ENCODE measurements around the gene POLA2.

Gene POLA2

DNA sequence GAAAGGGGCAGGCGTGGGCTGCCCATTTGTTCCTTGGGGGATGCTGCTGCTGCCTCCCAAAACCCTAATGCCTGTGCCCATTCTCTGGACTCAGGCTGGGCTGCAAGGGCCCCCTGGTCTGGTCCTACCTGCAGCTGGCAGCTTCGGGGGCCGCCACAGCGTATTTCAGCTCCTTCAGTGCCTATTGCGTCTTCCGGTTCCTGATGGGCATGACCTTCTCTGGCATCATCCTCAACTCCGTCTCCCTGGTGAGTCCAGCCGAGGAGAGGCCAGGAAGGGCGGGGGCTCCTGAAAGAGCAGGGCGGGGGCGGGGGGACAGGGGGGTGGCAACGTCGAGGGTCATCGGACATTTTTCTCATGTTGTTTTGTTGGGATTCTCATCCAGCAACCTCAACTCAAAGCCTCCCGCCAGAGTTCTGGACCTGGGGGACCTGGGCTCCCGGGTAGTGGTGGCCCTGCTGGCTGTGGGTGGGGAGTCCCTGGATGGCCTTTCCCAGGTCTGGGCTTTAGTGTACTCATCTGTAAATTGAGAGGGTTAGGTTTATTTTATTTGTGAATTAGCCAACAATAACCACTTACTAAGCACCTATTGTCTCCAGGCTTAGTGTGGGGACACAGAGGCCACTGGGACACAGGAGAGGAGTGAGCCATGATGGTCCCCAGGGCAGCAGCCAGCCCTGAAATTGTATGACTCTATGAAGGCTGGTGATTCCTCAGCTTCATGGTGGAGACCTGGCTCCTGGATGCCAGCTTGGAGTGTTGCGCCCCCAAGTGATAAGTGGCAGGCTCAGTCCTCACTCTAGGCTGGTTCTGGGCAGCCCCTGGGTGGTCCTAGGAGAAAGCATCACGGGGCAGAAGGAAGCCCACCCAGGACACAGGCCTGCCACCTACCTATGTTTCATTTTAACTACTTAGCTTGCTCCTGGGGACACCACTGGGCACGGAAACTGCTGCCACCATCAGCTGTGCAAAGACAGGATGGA is 44.0 kb upstream of the POLA2 start:
- no peak for DNase-seq (ENCODE audit: extremely low read depth, low read depth)
- TF ChIP-seq, protein P1, sequence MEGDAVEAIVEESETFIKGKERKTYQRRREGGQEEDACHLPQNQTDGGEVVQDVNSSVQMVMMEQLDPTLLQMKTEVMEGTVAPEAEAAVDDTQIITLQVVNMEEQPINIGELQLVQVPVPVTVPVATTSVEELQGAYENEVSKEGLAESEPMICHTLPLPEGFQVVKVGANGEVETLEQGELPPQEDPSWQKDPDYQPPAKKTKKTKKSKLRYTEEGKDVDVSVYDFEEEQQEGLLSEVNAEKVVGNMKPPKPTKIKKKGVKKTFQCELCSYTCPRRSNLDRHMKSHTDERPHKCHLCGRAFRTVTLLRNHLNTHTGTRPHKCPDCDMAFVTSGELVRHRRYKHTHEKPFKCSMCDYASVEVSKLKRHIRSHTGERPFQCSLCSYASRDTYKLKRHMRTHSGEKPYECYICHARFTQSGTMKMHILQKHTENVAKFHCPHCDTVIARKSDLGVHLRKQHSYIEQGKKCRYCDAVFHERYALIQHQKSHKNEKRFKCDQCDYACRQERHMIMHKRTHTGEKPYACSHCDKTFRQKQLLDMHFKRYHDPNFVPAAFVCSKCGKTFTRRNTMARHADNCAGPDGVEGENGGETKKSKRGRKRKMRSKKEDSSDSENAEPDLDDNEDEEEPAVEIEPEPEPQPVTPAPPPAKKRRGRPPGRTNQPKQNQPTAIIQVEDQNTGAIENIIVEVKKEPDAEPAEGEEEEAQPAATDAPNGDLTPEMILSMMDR (IDR thresholded peaks at IDR 0.05; ENCODE audit: low read depth, low read length) = no peak

DNA sequence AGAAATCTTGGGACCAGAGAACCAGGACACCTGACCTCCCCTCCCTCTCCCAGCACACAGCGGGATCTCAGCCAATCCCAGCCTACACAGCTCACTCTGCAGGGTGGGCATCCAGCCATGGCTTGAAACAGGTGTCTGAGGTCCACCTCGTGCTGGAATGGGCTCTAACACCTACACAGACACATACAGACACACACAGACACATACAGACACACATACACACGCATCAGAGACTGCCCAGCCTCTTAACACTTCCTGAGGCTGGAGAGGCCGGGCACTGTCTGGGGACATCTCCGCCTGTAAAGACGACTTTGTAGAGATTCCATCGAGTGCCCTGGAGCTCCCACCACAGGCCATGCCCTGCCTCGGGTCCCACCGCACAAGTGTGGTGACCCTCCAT is 43.3 kb upstream of the POLA2 start:
- TF ChIP-seq, protein P1 (IDR thresholded peaks at IDR 0.05; ENCODE audit: low read depth, low read length) = no peak
- DNase-seq (ENCODE audit: extremely low read depth, low read depth) = no peak

GRCh38 chr11:65219930-65220213 is 41.9 kb upstream of the POLA2 start:
- TF ChIP-seq, protein P1 (IDR thresholded peaks at IDR 0.05; ENCODE audit: low read depth, low read length) = no peak
- DNase-seq (ENCODE audit: extremely low read depth, low read depth) = peak; percentile 32

GRCh38 chr11:65221026-65221425 is 40.7 kb upstream of the POLA2 start:
- no peak for DNase-seq (ENCODE audit: extremely low read depth, low read depth)
- TF ChIP-seq, protein P1 (IDR thresholded peaks at IDR 0.05; ENCODE audit: low read depth, low read length) = no peak

DNA sequence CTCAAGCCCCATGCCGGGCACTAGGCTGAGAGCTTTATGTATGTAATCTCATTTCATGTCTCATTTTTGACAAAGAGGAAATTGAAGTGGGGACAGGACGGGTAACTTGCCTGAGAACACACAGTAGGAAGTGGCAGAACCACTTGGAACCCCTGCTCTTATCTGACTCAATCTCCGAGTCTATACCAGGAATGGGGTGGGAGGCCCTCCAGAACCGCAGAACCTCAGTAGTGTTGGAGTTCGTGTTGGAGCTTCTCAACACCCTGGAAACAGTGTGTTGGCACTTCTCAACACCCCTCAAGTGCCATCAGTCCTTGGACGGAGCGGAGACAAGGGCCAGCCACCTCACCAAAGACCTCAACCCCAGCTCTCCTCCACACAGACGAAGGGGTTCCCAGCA is 38.8 kb upstream of the POLA2 start:
- TF ChIP-seq, protein P1 (IDR thresholded peaks at IDR 0.05; ENCODE audit: low read depth, low read length) = no peak
- no peak for DNase-seq (ENCODE audit: extremely low read depth, low read depth)

DNA sequence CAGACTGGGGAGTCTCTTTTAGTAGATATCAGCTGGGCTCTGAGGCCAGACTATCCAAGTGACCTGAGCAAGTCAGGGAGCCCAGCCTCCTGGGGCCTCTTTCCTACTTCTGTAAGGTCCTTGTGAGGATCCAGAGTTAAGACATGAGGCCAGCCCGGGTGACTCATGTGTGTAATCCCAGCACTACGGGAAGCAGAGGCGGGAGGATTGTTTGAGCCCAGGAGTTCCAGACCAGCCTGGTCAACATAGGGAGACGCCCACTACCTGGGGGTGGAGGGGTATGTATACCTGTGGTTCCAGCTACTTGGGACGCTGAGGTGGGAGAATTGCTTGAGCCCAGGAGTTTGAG is 36.9 kb upstream of the POLA2 start:
- TF ChIP-seq, protein P1 (IDR thresholded peaks at IDR 0.05; ENCODE audit: low read depth, low read length) = no peak
- peak; percentile 12 for DNase-seq (ENCODE audit: extremely low read depth, low read depth)

DNA sequence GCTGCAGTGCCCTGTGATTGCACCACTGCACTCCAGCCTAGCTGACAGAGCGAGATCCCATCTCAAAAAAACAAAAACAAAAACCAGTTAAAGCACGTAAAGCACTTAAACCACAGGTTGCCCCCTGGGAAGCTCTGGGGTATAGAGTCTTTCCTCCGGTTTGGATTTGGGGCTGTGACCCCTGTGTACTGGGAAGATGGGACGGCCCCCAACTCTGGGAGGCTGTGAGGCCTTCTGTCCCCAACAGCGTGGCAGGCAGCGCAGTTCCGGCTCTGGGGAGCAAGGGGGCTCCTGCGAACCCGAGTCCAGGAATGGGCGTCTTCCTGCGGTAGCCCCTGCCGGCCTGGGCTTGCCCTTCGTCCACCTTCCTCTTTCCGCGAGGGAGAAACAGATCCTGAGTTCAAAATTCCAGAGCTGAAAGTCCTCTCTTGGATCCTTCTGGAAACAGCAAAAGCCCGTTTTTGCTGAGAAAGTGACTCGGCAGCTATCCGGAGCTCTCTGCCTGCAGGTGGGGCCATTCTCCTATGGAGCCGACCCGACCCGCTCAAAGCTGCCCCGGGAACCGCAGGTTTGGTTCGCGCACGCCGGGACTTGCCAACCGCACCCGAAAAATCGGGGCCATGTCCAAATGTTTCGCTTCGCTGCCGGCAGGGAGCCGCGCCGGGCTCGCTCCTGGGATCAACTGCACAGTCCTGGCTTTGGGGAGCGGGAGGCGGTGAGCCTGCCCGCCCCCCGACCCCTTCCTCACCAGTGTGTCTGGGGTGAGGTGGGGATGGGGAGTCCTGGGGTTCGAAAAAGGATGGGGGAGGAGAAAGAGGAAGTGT is 36.3 kb upstream of the POLA2 start:
- TF ChIP-seq, protein P1 (IDR thresholded peaks at IDR 0.05; ENCODE audit: low read depth, low read length) = peak; percentile 60
- DNase-seq (ENCODE audit: extremely low read depth, low read depth) = peak; percentile 22
